Subcutaneous abdominal adipose tissue (tissue), 5 donors: Measurements from ENCODE around the gene EPN2.

Source experiments
- H3K27ac ChIP-seq: one replicate; pipeline ENCODE4 v1.7.0; 2013; ENCODE audit warnings: low read depth, mild to moderate bottlenecking, inconsistent platforms, low read length, moderate library complexity
- H3K27me3 ChIP-seq, 5 donors: one replicate each; pipeline ENCODE4 v1.7.0; 2013; ENCODE audit warnings: low read length in 5 of 5, inconsistent platforms in 1 of 5; ENCODE audit not compliant: control insufficient read depth in 5 of 5, insufficient read depth in 4 of 5
- H3K36me3 ChIP-seq, 5 donors: one replicate each; pipeline ENCODE4 v1.7.0; 2013; ENCODE audit warnings: low read length in 5 of 5; ENCODE audit not compliant: control insufficient read depth in 5 of 5, insufficient read depth in 5 of 5
- H3K4me1 ChIP-seq, 5 donors: one replicate each; pipeline ENCODE4 v1.7.0; 2013; ENCODE audit warnings: low read length in 5 of 5, mild to moderate bottlenecking in 3 of 5, moderate library complexity in 1 of 5; ENCODE audit not compliant: control insufficient read depth in 5 of 5, insufficient read depth in 5 of 5
- H3K4me3 ChIP-seq, 5 donors: one replicate each; pipeline ENCODE4 v1.7.0; 2013; ENCODE audit warnings: low read length in 5 of 5, low read depth in 1 of 5
- H3K9ac ChIP-seq, 5 donors: one replicate each; pipeline ENCODE4 v1.7.0; 2013; ENCODE audit warnings: low read length in 5 of 5, mild to moderate bottlenecking in 4 of 5, moderate library complexity in 3 of 5
- H3K9me3 ChIP-seq, 5 donors: one replicate each; pipeline ENCODE4 v1.7.0; 2013; ENCODE audit warnings: low read length in 5 of 5; ENCODE audit not compliant: control insufficient read depth in 5 of 5
- donor health status: healthy.
- donor health status: healthy.
- donor health status: healthy.
- donor health status: healthy.
- donor health status: healthy.

EPN2 gene

DNA sequence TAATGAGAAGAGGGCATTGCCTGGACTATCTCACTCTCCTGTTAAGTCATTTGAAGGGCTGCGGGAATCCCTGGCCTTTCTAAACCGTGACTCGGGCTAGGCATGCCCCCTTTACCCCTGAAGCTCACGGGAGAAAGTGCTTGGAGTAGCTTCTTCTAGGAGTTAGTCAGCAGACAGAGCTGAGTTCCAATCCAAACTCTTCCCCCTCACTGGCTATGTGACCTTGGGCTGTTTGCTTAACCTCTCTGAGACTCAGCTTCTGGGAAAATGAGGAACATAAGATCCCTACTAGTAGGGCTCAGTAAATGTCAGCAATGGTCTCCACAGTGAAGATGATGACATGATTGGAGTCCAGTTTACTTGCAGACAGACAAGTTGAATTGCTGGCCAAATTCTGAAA is 131.1 kb downstream of the EPN2 start:
- Histone ChIP-seq H3K27me3 (no peaks in the 10 kb centered on the region), H3K9me3 (no peaks in the 10 kb centered on the region), H3K36me3 (no peaks in the 10 kb centered on the region), H3K9ac (no peak overlapping the region), H3K27ac (no peak overlapping the region), H3K4me3 (no peak overlapping the region), H3K4me1 (peaks cover 10 to 23% (median 19%) of the 10 kb centered on the region in 5 donors)

DNA sequence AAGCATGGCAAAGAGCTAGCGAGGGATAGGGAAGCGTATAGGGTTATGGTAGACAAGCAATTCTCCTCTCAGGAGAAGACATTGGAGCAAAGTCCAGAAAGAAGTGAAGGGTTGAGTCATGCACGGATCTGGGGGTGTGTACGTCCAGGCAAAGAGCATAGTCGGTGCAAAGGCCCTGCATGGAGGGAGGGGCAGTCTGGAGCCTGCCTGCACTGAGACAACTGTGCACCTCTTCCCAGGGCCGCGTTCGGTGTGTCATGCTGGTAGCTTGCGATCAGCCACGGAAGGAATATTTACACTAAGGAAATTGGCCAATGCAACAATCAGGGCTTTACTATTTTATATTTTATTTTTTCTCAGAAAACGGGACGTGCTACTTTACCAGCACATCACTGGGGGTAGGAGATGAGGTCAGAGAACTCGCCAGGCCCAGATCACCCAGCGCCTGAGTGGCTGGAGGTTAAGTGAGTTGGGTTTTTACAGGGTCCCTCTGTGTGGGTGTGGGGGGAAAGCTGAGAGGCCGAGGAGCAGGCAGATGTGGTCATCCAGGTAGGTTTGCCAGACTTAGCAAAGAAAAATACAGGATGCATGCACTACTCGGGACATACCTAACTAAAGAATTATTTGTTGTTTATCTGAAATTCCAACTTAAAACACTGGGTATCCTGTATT is 132.1 kb downstream of the EPN2 start:
- H3K36me3 ChIP-seq: no peaks in the 10 kb centered on the region
- H3K4me1 ChIP-seq: peaks cover 10 to 22% (median 16%) of the 10 kb centered on the region in 5 donors
- no peaks in the 10 kb centered on the region for H3K9me3 ChIP-seq
- no peak overlapping the region for H3K4me3 ChIP-seq
- no peak overlapping the region for H3K27ac ChIP-seq
- H3K27me3 ChIP-seq: no peaks in the 10 kb centered on the region
- no peak overlapping the region for H3K9ac ChIP-seq

DNA sequence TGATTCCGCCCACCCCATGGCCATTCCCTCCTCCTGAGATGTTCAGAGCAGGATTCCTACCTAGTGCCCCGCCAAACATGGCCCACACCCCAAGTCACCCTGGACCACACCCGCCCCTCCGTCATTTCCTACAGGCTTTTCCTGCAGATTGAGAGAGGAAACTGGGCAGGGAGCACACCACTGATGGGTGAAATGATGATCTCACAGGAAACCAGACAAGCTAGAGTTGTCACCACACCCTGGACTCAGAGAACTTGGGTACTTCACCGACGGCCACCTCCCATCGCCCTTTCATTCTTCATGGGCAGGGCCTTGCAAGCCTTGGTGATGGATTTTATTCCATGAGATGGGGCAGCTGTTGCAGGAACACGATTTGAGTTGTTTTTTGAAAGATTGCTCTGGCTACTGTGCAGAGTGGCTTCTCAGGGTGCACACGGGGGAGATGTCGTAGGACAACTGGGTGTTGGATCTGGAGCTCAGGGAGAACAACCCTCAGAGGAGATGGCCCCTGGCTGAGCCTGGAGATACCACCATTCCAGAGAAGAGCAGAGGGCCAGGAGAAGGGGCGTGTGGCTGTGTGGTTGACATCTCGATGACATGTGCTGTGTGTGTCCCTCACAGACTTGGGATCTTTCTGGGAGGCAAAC is 132.8 kb downstream of the EPN2 start:
- Histone ChIP-seq H3K36me3 (no peaks in the 10 kb centered on the region), H3K9me3 (no peaks in the 10 kb centered on the region), H3K4me3 (peak overlapping the region in 1 of 5 donors; percentile 6), H3K9ac (no peak overlapping the region), H3K4me1 (peaks cover 10 to 22% (median 16%) of the 10 kb centered on the region in 5 donors), H3K27me3 (no peaks in the 10 kb centered on the region), H3K27ac (no peak overlapping the region)

DNA sequence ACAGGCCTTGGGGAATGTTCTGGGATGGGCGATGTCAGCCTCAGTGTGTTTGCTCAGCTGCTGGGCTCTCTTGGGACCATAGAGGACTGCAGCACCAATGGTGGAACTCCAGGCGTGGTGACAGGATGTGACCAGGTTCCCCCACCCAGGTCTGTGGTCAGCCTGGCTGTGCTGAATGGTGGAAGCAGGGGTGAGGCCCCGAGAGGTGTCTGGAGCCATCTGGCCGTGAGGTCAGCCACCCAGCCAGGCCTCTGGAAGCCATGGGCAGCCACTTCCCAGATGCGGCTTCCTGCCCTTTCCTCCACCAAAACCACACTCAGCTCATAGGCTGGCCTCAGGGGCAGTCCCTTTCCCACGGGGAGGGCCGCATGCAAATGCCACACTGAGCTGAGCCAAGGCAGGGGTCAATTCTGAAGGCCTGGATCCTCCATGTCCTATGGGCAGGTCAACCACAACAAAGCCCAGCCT is 133.4 kb downstream of the EPN2 start:
- H3K9me3 ChIP-seq: no peaks in the 10 kb centered on the region
- H3K9ac ChIP-seq: no peak overlapping the region
- H3K36me3 ChIP-seq: no peaks in the 10 kb centered on the region
- no peak overlapping the region for H3K27ac ChIP-seq
- H3K4me3 ChIP-seq: peak overlapping the region in 1 of 5 donors; percentile 6
- no peaks in the 10 kb centered on the region for H3K27me3 ChIP-seq
- H3K4me1 ChIP-seq: peaks cover 10 to 22% (median 16%) of the 10 kb centered on the region in 5 donors

DNA sequence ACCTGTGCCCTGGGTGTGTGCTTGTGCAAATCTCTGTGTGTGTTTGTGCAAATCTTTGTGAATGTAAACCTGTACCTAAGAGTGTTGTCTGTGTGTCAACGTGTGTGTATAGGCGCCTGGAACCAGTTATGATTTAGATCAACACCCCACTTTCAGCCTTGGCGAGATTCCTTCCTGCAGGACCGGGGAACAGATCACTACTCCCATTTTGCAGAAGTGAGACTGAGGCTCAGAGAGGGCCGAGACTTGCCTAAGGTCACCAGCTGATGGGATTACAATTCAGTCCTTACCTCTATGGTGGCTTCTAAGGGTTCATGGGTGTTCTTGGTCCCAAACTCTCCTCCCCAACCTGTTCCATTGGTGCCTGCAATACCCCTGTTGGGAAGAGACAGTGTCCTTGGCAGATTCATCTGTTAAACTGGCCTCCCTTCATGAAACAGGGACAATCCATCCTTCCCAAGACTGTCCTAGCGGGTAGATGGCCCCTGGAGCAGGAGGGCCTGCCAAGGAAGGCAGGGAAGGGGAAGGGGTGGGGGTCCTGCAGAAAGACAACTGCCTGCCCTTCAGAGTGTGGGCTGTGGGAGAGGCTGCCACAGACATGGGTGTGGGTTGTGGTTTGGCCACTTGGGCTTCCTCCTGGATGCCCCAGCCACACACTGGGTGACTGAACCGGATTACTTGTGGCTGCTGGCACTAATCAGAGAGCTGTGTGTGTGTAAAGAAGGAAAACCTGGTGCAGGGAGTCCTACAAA is 134.3 kb downstream of the EPN2 start:
- Histone ChIP-seq H3K4me3 (no peak overlapping the region), H3K9ac (no peak overlapping the region), H3K27me3 (no peaks in the 10 kb centered on the region), H3K4me1 (peaks cover 10 to 22% (median 16%) of the 10 kb centered on the region in 5 donors), H3K9me3 (no peaks in the 10 kb centered on the region), H3K27ac (no peak overlapping the region), H3K36me3 (no peaks in the 10 kb centered on the region)

DNA sequence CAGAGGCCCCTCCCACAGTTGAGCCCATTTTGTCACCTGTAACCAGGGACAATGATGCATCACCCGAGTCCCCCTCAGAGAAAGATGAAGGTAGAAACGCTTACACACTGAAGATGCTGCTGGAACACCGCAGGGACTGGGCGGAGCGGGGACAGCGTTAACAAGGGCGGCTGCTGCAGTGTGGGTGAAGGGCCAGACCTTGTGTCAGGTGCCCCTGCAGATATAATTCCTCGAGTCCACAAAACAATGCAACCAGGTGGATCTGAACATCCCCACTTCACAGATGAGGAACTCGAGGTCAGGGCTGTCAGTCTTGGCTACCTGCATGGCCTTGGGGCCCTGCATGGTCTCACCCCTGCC is 134.8 kb downstream of the EPN2 start:
- no peaks in the 10 kb centered on the region for H3K9me3 ChIP-seq
- no peak overlapping the region for H3K4me3 ChIP-seq
- no peak overlapping the region for H3K9ac ChIP-seq
- H3K27ac ChIP-seq: no peak overlapping the region
- no peaks in the 10 kb centered on the region for H3K27me3 ChIP-seq
- peaks cover 10 to 26% (median 19%) of the 10 kb centered on the region in 5 donors for H3K4me1 ChIP-seq
- no peaks in the 10 kb centered on the region for H3K36me3 ChIP-seq

DNA sequence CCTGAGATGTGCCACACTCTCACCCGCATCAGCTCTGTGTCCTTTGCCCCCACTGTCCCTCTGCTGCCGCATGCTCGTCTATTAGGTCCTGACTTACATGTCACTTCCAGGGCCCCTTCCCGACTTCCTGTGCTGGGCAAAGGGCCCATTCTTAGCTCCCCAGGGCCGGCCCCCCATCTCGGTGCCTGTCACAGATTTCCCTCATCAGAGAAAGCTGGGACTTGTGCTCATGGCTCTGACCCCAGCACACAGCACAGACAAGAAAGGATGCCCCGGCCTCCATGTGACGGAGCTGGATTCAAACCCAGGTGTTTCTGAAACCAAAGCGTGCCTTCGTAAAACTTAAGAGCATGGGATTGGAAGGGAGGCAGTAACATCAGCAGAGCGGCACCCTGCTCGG is 135.3 kb downstream of the EPN2 start:
- no peaks in the 10 kb centered on the region for H3K27me3 ChIP-seq
- H3K4me3 ChIP-seq: no peak overlapping the region
- H3K36me3 ChIP-seq: no peaks in the 10 kb centered on the region
- no peaks in the 10 kb centered on the region for H3K9me3 ChIP-seq
- peaks cover 10 to 30% (median 24%) of the 10 kb centered on the region in 5 donors for H3K4me1 ChIP-seq
- H3K27ac ChIP-seq: no peak overlapping the region
- H3K9ac ChIP-seq: no peak overlapping the region

DNA sequence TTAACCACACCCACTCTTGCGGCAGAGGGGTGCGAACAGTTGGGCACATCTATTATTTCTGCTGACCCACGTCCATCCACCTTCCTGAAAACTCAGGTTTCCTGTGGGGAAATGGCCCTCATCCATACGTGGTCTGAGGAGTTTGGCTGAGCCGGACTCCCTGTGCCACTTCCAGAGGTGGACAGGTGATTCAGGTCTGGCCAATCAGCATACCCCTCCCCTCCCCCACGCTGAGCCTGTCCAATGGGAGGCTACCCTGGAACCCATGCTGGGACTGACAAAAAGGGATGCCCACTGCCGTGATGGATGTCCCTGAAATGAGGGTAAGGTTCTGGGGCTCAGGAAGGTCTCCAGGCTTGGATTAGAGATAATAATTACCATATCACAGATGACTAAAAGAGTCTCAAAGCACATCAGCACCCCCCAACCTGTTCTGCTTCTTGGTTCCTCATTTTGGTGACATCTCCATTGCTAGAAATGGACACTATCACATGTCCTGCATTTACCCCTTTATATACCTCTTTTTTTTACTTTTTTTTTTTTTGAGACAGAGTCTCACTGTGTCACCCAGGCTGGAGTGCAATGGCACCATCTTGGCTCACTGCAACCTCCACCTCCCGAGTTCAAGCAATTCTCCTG is 135.8 kb downstream of the EPN2 start:
- Histone ChIP-seq H3K4me1 (peaks cover 10 to 30% (median 26%) of the 10 kb centered on the region in 5 donors), H3K27ac (no peak overlapping the region)

DNA sequence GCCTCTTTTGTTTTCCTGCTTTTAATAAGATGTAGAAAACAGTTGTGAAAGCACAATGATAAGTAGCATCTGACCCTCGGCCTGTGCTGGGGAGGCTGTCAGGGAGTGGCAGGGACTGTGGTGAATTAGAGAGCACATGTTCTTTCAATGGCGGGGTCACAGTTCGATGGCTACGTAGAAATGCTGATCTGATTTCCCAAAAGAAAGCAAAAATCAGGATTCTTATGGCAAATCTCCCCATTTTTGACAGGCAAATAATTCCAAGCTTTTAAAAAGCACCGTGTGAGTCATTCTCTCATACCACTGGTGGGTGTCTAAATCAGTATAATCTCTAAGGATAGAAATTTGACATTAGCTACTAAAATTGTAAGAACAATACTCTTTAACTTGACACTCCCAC is 137.0 kb downstream of the EPN2 start:
- Histone ChIP-seq H3K9ac (no peak overlapping the region), H3K4me1 (peaks cover 11 to 37% (median 32%) of the 10 kb centered on the region in 5 donors), H3K4me3 (no peak overlapping the region), H3K27ac (no peak overlapping the region), H3K27me3 (no peaks in the 10 kb centered on the region), H3K36me3 (peaks cover 0 to under 1% (median 0%) of the 10 kb centered on the region in 5 donors), H3K9me3 (no peaks in the 10 kb centered on the region)

More for the DNA sequence above, 135.8 kb downstream of the EPN2 start:
- Histone ChIP-seq H3K9me3 (no peaks in the 10 kb centered on the region), H3K4me3 (no peak overlapping the region), H3K36me3 (no peaks in the 10 kb centered on the region), H3K27me3 (no peaks in the 10 kb centered on the region), H3K9ac (no peak overlapping the region)
